ENCODE data around the gene NAT9.

The NAT9 gene

GRCh38 chr17:74746376-74746775, 29.8 kb downstream of the NAT9 start:
- DNase-seq (ENCODE audit: low spot score) = no peak

- DNase-seq (ENCODE audit: low spot score) = no peak
Measured at GRCh38 chr17:74745548-74746177, 30.5 kb downstream of the NAT9 start.

- peak; percentile 83 for DNase-seq (ENCODE audit: low spot score)
Measured at GRCh38 chr17:74744714-74745547, 31.2 kb downstream of the NAT9 start.

GRCh38 chr17:74744349-74744713, 31.8 kb downstream of the NAT9 start:
- DNase-seq (ENCODE audit: low spot score) = no peak

GRCh38 chr17:74743755-74744154, 32.4 kb downstream of the NAT9 start:
- DNase-seq (ENCODE audit: low spot score) = no peak

- no peak for DNase-seq (ENCODE audit: low spot score)
Measured at GRCh38 chr17:74742978-74743545, 33.1 kb downstream of the NAT9 start.

- DNase-seq (ENCODE audit: low spot score) = no peak
Measured at GRCh38 chr17:74742153-74742515, 34.0 kb downstream of the NAT9 start.

- DNase-seq (ENCODE audit: low spot score) = no peak
Measured at GRCh38 chr17:74740641-74741387, 35.3 kb downstream of the NAT9 start.

GRCh38 chr17:74740173-74740572, 36.0 kb downstream of the NAT9 start:
- no peak for DNase-seq (ENCODE audit: low spot score)

- DNase-seq (ENCODE audit: low spot score) = no peak
Measured at GRCh38 chr17:74739227-74739831, 36.8 kb downstream of the NAT9 start.

GRCh38 chr17:74738051-74738996, 37.8 kb downstream of the NAT9 start:
- no peak for DNase-seq (ENCODE audit: low spot score)

- no peak for DNase-seq (ENCODE audit: low spot score)
Measured at GRCh38 chr17:74737299-74738050, 38.7 kb downstream of the NAT9 start.

GRCh38 chr17:74736513-74737298, 39.4 kb downstream of the NAT9 start, which contains the start of gene RAB37:
RAB37 (plus strand) TSS chr17:74737256; CDS start chr17:74737273, 17 bp downstream.
- DNase-seq (ENCODE audit: low spot score) = no peak

- no peak for DNase-seq (ENCODE audit: low spot score)
Measured at GRCh38 chr17:74734256-74734655, 41.9 kb downstream of the NAT9 start.

GRCh38 chr17:74733365-74734122, 42.6 kb downstream of the NAT9 start:
- no peak for DNase-seq (ENCODE audit: low spot score)

- no peak for DNase-seq (ENCODE audit: low spot score)
Measured at GRCh38 chr17:74732042-74732867, 43.9 kb downstream of the NAT9 start.

GRCh38 chr17:74731347-74731605, 44.9 kb downstream of the NAT9 start:
- no peak for DNase-seq (ENCODE audit: low spot score)
